Heart left ventricle (tissue), 16 donors: Measurements from ENCODE around the gene FAHD1. TPM values are rescaled to one million over a fixed set of nuclear protein-coding genes. Genes with fewer than 3 reads are reported as not detected.

Source experiments
- ATAC-seq, 4 donors: fragments of 200-7000 bp; cut with Tn5 transposase; one replicate each; pipeline ENCODE4 v1.9.1; 2020 to 2022; ENCODE audit warnings: moderate library complexity in 4 of 4, mild to moderate bottlenecking in 3 of 4, moderate number of reproducible peaks in 1 of 4
- DNase-seq, 5 donors: peaks; one replicate each; pipeline ENCODE4 v3.0.0-alpha.2; 2020
- H3K27ac ChIP-seq, 12 donors: fragments of 200-600 bp; sonication (generic) in 4 of 12; one replicate each; pipeline versions ENCODE4 v1.5.0 to v1.8.0; 2016 to 2022; ENCODE audit warnings: mild to moderate bottlenecking in 2 of 12
- H3K27me3 ChIP-seq, 9 donors: fragments of 200-600 bp; sonication (generic) in 2 of 9; one replicate each; pipeline versions ENCODE4 v1.5.1 to v1.8.0; 2016 to 2022; ENCODE audit warnings: mild to moderate bottlenecking in 3 of 9
- H3K36me3 ChIP-seq, 9 donors: fragments of 200-600 bp; sonication (generic) in 2 of 9; one replicate each; pipeline versions ENCODE4 v1.5.0 to v1.8.0; 2018 to 2022; ENCODE audit warnings: mild to moderate bottlenecking in 2 of 9
- H3K4me1 ChIP-seq, 12 donors: fragments of 200-600 bp; sonication (generic) in 4 of 12; one replicate each; pipeline versions ENCODE4 v1.5.0 to v1.8.0; 2016 to 2022; ENCODE audit warnings: mild to moderate bottlenecking in 3 of 12
- H3K4me3 ChIP-seq, 12 donors: fragments of 200-600 bp; sonication (generic) in 4 of 12; one replicate each; pipeline versions ENCODE4 v1.5.0 to v1.8.0; 2017 to 2022; ENCODE audit warnings: mild to moderate bottlenecking in 9 of 12, moderate library complexity in 4 of 12
- H3K9me3 ChIP-seq, 12 donors: fragments of 200-600 bp; sonication (generic) in 4 of 12; one replicate each; pipeline versions ENCODE4 v1.5.0 to v1.8.0; 2016 to 2022; ENCODE audit warnings: mild to moderate bottlenecking in 1 of 12
- POLR2A ChIP-seq, 2 donors: fragments of 450-650 bp; IDR thresholded peaks; one replicate each; pipeline ENCODE4 v1.6.1; 2017; ENCODE audit warnings: antibody characterized with exemption in 2 of 2, mild to moderate bottlenecking in 2 of 2, moderate library complexity in 2 of 2
- WGBS, 4 donors: extraction: QIAGEN DNeasy Blood & Tissue Kit in 2 of 4; methylation state at CpG; one replicate each; pipeline versions ENCODE4 v1.1.5 to v1.1.7; 2013 to 2018; 5-methylcytosine and 5-hydroxymethylcytosine counted together
- intact Hi-C, 10 donors: fragments of 100-400 bp; cut with DNase I; formaldehyde crosslinking; loops; one replicate each; pipeline versions ENCODE4 v1.11.1 to v1.14.2; 2022
- polyA plus RNA-seq, 2 donors: library from polyadenylated mRNA; stranded (reverse); fragments of 200-250 nt; gene quantifications; one replicate each; pipeline ENCODE4 v1.2.3, GENCODE V29; 2013
- total RNA-seq, 9 donors: library from RNA; depleted of rRNA in 2 of 9; stranded (reverse); fragments of >200 nt in 2 of 9; fragmentation: NEBNext Ultra II Directional in 3 of 9; extraction: Animal tissue kit (Norgen Biotek cat#: 25700) in 3 of 9; gene quantifications; one replicate each; pipeline versions ENCODE4 v1.1.0 to v1.2.4, GENCODE V29; 2016 to 2023
- TF ChIP-seq, protein P1 (sequence below), 12 donors: fragments of 200-600 bp; sonication (generic) in 4 of 12; IDR thresholded peaks; one replicate each; pipeline versions ENCODE4 v1.5.0 to v1.8.0; 2018 to 2022; ENCODE audit warnings: antibody characterized with exemption in 12 of 12, mild to moderate bottlenecking in 5 of 12
- donor health status: ischemic (EF 13 %, LVEDD 7.1; RV severe dilation, severe dysfunction).
- donor health status: healthy with polysubstance abuse.
- donor health status: DM: no; HTN: yes; CAD: no.
- donor health status: DM: no; HTN: no; CAD: no.
- donor health status: ischemic (EF 25% LVEDD 6.9; RV normal size, moderate dysfunction).
- donor health status: ischemic (EF 25% LVEDD 5.7; RV mildly dilated, moderate dysfunction).
- donor health status: healthy.
- donor health status: DM: yes; HTN: yes; CAD: no.
- donor health status: ischemic (EF 35%, LVEDD 5.7; RV mildly dilated, moderate dysfunction).
- donor health status: nonischemic (EF 11% LVEDD 7.7; RV severe dilation, severe dysfunction).
- donor health status: DM: yes; HTN: yes; CAD: no.
- donor health status: PGD.
- donor health status: ischemic (EF 29% LVEDD 5.4; RV normal size, mild dysfunction).
- donor health status: nonischemic (EF 23%, LVEDD 6.1; RV moderate dilation, normal function).

FAHD1 gene
- total and polyA plus RNA-seq, 11 donors: 19.2 to 83.8 (median 32.9) TPM

DNA sequence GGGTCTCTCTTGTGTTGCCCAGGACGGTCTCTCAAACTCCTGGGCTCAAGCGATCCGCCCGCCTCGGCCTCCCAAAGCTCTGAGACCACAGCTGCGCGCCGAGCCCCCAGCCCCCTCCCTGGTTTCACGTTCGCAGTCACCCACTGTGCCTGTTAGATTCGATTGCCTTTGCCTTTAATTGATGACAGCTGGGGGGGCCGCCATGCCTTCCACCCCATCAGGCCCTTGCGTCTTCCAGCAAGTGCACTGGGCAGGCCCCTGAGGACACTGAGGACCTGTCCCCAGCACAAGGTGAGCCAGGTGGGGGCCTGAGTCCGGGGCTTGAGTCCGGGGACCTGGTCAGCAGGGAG, 36.8 kb upstream of the FAHD1 start:
- Histone ChIP-seq H3K4me1 (peaks cover 0 to 10% (median 0%) of the 10 kb centered on the region in 12 donors), H3K27ac (no peak overlapping the region), H3K9me3 (no peaks in the 10 kb centered on the region), H3K4me3 (no peak overlapping the region), H3K36me3 (peaks cover 0 to 55% (median 32%) of the 10 kb centered on the region in 9 donors), H3K27me3 (no peaks in the 10 kb centered on the region)
- TF ChIP-seq, protein P1, sequence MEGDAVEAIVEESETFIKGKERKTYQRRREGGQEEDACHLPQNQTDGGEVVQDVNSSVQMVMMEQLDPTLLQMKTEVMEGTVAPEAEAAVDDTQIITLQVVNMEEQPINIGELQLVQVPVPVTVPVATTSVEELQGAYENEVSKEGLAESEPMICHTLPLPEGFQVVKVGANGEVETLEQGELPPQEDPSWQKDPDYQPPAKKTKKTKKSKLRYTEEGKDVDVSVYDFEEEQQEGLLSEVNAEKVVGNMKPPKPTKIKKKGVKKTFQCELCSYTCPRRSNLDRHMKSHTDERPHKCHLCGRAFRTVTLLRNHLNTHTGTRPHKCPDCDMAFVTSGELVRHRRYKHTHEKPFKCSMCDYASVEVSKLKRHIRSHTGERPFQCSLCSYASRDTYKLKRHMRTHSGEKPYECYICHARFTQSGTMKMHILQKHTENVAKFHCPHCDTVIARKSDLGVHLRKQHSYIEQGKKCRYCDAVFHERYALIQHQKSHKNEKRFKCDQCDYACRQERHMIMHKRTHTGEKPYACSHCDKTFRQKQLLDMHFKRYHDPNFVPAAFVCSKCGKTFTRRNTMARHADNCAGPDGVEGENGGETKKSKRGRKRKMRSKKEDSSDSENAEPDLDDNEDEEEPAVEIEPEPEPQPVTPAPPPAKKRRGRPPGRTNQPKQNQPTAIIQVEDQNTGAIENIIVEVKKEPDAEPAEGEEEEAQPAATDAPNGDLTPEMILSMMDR (IDR thresholded peaks at IDR 0.05): no peak
- TF ChIP-seq POLR2A (IDR thresholded peaks at IDR 0.05): no peak
- intact Hi-C loops: no loop called here
- 94 to 99% (median 95%) methylated on average over 13 to 15 of the region's 15 CpGs for WGBS, 4 donors
- no peak for ATAC-seq
- DNase-seq: no peak

DNA sequence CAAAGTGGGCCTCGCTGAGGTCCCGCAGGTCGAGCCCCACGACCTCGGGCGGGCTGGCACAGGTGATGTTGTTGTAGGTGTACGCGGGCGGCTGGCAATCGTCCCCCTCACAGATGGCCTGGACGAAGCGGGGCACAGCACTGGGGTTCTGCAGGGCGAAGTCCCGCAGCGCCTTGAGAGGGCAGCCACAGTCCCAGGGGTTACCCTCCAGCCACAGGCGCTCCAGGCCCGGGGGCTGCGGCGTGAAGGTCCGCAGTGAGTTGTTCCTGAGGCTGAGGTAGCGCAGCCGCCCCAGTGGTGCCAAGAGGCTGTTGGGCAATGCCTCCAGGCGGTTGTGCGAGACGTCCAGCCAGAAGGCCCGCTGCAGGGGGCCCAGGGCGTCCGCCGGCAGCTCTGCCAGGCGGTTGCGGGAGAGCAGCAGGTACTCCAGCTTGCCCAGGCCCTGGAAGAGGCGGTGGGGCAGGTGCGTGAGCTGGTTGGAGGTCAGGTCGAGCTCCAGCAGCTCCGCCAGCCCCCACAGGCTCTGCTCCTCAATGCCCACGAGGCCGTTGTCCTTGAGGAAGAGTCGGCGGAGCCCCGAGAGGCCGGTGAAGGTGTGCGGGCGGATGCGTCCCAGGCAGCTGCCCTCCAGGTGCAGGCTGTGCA, 36.3 kb upstream of the FAHD1 start:
- TF ChIP-seq POLR2A (IDR thresholded peaks at IDR 0.05): no peak
- TF ChIP-seq, protein P1 (IDR thresholded peaks at IDR 0.05): no peak
- H3K4me3 ChIP-seq: no peak overlapping the region
- 89 to 98% (median 95%) methylated on average over 30 to 44 of the region's 44 CpGs for WGBS, 4 donors
- peaks cover 0 to 55% (median 32%) of the 10 kb centered on the region in 9 donors for H3K36me3 ChIP-seq
- H3K27me3 ChIP-seq: no peaks in the 10 kb centered on the region
- no peak overlapping the region for H3K27ac ChIP-seq
- DNase-seq (peak in 2 of 5 donors; percentile 7 to 16), ATAC-seq (no peak)
- H3K4me1 ChIP-seq: peaks cover 0 to 5% (median 0%) of the 10 kb centered on the region in 12 donors
- no peaks in the 10 kb centered on the region for H3K9me3 ChIP-seq
- intact Hi-C loops: no loop called here

DNA sequence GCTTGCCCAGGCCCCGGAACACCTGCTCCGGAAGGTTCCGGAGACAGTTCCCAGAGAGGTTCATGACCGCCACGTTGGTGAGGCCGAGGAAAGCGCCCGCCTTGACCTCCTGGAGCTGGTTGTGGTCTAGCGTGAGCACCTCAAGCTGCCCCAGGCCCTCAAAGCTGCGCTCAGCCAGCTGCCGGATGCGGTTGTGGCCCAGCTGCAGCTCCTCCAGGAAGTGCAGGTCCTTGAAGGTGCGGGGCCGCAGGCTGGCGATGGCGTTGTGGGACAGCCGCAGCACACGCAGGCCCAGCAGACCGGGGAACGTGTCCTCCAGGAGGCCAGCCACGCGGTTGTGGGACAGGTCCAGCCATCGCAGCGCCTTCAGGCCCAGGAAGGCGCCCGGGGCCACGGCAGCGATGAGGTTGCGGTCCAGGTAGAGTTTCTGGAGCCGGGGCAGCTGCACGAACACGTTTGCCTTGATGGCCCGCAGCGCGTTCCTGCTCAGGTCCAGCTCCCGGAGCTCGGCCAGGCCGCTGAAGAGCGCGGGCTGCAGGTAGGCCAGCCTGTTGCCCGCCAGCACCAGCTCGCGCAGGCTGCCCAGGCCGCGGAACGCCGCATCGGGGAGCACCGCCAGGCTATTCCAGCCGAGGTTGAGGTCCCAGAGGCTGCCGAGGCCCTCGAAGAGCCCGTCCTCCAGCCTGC, 35.6 kb upstream of the FAHD1 start:
- no peaks in the 10 kb centered on the region for H3K27me3 ChIP-seq
- intact Hi-C loops: no loop called here
- H3K27ac ChIP-seq: no peak overlapping the region
- DNase-seq: peak in 1 of 5 donors; percentile 5
- H3K9me3 ChIP-seq: no peaks in the 10 kb centered on the region
- 94 to 96% (median 95%) methylated on average over 42 to 53 of the region's 53 CpGs for WGBS, 4 donors
- ATAC-seq: no peak
- H3K4me3 ChIP-seq: no peak overlapping the region
- TF ChIP-seq, protein P1 (IDR thresholded peaks at IDR 0.05): no peak
- no peak for TF ChIP-seq POLR2A (IDR thresholded peaks at IDR 0.05)
- no peaks in the 10 kb centered on the region for H3K4me1 ChIP-seq
- H3K36me3 ChIP-seq: peaks cover 0 to 52% (median 29%) of the 10 kb centered on the region in 9 donors

DNA sequence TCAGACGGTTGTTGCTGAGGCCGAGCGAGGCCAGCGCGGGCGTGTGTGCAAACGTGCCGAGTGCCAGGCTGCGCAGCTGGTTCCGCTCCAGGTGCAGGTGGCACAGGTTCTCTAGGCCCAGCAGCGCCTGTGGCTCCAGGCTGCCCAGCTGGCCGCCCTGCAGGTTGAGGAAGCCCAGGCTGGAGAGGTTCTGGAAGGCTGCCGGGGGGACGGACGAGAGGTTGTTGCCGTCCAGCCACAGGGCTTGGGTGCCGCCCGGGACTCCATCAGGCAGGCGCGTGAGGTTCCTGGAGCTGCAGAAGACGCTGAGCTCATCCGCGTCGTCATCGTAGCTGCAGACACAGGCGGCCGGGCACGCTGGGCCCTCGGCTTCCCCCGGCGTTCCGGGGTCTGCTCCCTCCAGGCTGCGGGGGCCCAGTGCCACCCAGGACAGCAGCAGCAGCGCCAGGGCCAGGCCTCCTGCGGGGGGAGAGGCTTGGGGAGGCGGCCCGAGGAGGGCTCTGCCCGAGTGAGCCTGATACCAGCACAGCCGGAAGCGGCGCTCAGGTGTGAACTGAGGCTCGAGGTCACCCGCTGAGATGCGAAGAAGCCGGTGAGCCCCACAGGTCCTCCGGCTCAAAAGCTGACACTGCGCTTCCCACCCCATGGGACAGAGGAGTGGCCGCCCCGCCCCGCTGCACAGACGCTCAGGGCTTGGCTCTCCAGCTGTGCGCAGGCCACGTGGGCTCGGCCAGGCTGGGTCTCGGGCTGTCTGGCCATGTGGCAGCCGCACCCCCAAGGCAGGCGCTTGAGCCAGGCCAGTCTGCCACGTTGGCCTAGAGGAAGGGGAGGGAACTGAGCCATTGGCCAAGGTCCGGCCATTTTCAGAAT, 34.8 kb upstream of the FAHD1 start:
- ATAC-seq: peak in 2 of 4 donors; percentile 5

More for the DNA sequence above, 34.8 kb upstream of the FAHD1 start:
- no peak for TF ChIP-seq POLR2A (IDR thresholded peaks at IDR 0.05)
- TF ChIP-seq, protein P1 (IDR thresholded peaks at IDR 0.05): no peak
- Histone ChIP-seq H3K9me3 (no peaks in the 10 kb centered on the region), H3K4me1 (no peaks in the 10 kb centered on the region), H3K27me3 (no peaks in the 10 kb centered on the region), H3K36me3 (peaks cover 0 to 45% (median 22%) of the 10 kb centered on the region in 9 donors), H3K27ac (no peak overlapping the region), H3K4me3 (no peak overlapping the region)
- DNase-seq: peak in 2 of 5 donors; percentile 6 to 23
- 83 to 89% (median 86%) methylated on average over 45 to 59 of the region's 59 CpGs for WGBS, 4 donors
- intact Hi-C loops: no loop called here
